Measurements from ENCODE around the gene GAB3.

GRCh38 chrX:154734061-154734781, 16.7 kb downstream of the GAB3 start:
- TF ChIP-seq CTCF (IDR thresholded peaks at IDR 0.05 in 4 of 5, conservative IDR thresholded peaks at IDR 0.05 in 1 of 5) (no peak), POLR2A (IDR thresholded peaks at IDR 0.05) (no peak)

Data from gastrocnemius medialis (tissue), 4 donors.